Testis (tissue), 2 donors: ENCODE measurements around the gene PRR33.

Source experiments
- POLR2A ChIP-seq: fragments of 450-650 bp; IDR thresholded peaks from one replicate; pipeline ENCODE4 v1.6.1; 2017; ENCODE audit warnings: antibody characterized with exemption, mild to moderate bottlenecking, moderate library complexity
- TF ChIP-seq, protein P1 (sequence below), 3 experiments: fragments of 450-650 bp in 2 of 3; fragments of 200-600 bp in 1 of 3; sonication (generic) in 1 of 3; IDR thresholded peaks; one replicate each; pipeline ENCODE4 v1.5.1; 2016 to 2019; ENCODE audit warnings: antibody characterized with exemption in 3 of 3, mild to moderate bottlenecking in 2 of 3, moderate library complexity in 1 of 3

GRCh38 chr11:1840780-1841480 is 50.8 kb downstream of the PRR33 start:
- TF ChIP-seq, protein P1, sequence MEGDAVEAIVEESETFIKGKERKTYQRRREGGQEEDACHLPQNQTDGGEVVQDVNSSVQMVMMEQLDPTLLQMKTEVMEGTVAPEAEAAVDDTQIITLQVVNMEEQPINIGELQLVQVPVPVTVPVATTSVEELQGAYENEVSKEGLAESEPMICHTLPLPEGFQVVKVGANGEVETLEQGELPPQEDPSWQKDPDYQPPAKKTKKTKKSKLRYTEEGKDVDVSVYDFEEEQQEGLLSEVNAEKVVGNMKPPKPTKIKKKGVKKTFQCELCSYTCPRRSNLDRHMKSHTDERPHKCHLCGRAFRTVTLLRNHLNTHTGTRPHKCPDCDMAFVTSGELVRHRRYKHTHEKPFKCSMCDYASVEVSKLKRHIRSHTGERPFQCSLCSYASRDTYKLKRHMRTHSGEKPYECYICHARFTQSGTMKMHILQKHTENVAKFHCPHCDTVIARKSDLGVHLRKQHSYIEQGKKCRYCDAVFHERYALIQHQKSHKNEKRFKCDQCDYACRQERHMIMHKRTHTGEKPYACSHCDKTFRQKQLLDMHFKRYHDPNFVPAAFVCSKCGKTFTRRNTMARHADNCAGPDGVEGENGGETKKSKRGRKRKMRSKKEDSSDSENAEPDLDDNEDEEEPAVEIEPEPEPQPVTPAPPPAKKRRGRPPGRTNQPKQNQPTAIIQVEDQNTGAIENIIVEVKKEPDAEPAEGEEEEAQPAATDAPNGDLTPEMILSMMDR (IDR thresholded peaks at IDR 0.05), result no peak
- no peak for TF ChIP-seq POLR2A
